Tibial artery (tissue), 4 donors: Measurements from ENCODE around the gene PNMA6E.
"Not testable (repeated sequence)": the region's sequence is repeated elsewhere in the genome, so short reads cannot be mapped to it uniquely, and the experiment has no call there.

Experiments
- DNase-seq, 2 donors: peaks; one replicate each; pipeline ENCODE4 v3.0.0-alpha.2; 2019
- H3K27ac ChIP-seq, 2 donors: fragments of 200-600 bp; sonication (generic) in 1 of 2; 1 replicate in 1 of 2; 2 replicates in 1 of 2; pipeline ENCODE4 v1.5.1; 2018 to 2019; ENCODE audit warnings: mild to moderate bottlenecking in 1 of 2
- H3K27me3 ChIP-seq, 2 donors: fragments of 200-600 bp; sonication (generic) in 1 of 2; one replicate each; pipeline versions ENCODE4 v1.5.1 to v1.6.0; 2016 to 2019
- H3K36me3 ChIP-seq, 3 donors: fragments of 200-600 bp; sonication (generic) in 2 of 3; one replicate each; pipeline ENCODE4 v1.5.1; 2016 to 2019; ENCODE audit warnings: mild to moderate bottlenecking in 2 of 3
- H3K4me1 ChIP-seq, 4 donors: fragments of 200-600 bp; sonication (generic) in 2 of 4; 1 replicate in 3 of 4; 2 replicates in 1 of 4; pipeline ENCODE4 v1.5.1; 2016 to 2019
- H3K4me3 ChIP-seq, 2 donors: fragments of 200-600 bp; sonication (generic) in 1 of 2; 1 replicate in 1 of 2; 2 replicates in 1 of 2; pipeline ENCODE4 v1.5.1; 2018 to 2019; ENCODE audit warnings: mild to moderate bottlenecking in 2 of 2
- H3K9me3 ChIP-seq, 3 donors: fragments of 200-600 bp; sonication (generic) in 1 of 3; one replicate each; pipeline ENCODE4 v1.5.1; 2016 to 2019
- intact Hi-C: fragments of 100-400 bp; cut with DNase I; formaldehyde crosslinking; loops from one replicate; pipeline ENCODE4 v1.15.0; 2023; ENCODE audit warnings: low total_unique reads
- TF ChIP-seq, protein P1 (sequence below), 2 experiments: fragments of 200-600 bp in 1 of 2; fragments of 450-650 bp in 1 of 2; IDR thresholded peaks; one replicate each; pipeline ENCODE4 v1.5.1; 2017 to 2019; ENCODE audit warnings: antibody characterized with exemption in 2 of 2, mild to moderate bottlenecking in 1 of 2, moderate library complexity in 1 of 2

PNMA6E gene

DNA sequence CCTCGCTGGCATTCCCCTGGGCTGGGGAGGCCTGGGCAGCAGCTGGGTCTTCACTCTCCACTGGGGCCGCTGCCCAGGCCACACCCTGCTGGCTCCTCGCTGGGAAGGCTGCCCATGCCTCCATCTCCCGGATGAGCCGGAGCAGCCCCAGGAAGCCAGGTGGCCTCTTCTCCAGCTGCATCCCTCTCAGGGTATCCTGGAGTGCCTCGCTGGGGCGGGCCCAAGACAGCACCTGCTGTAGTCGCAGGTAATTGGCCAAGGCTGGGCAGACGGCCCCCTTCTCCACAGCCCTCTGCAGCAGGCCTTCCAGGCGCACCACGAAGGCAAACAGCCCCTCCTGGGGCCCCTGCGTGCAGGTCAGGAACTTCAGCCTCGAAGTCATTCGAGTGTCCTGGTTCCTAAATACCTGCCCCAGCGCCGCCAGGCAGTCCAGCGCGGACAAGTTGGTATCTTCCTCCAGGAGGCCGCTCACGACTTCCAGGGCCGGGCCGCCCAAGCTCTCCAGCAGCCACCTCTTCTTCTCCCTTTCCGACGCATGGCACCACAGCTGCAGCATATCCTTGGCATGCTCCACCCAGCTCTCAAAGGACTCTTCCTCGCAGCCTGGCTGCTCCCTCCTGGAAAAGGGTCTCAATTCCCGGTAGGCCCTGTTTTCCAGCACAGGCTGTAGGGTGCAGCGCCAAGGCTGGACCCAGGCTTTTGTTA lies 3.7 kb downstream of the PNMA6E start:
- intact Hi-C loops = no loop called here
- no peak overlapping the region for H3K4me3 ChIP-seq
- no peaks in the 10 kb centered on the region for H3K9me3 ChIP-seq
- H3K27ac ChIP-seq = no peak overlapping the region
- no peak for DNase-seq
- no peaks in the 10 kb centered on the region for H3K36me3 ChIP-seq
- H3K27me3 ChIP-seq = peaks cover 0 to 16% of the 10 kb centered on the region in 2 donors
- no peaks in the 10 kb centered on the region for H3K4me1 ChIP-seq
- TF ChIP-seq, protein P1, sequence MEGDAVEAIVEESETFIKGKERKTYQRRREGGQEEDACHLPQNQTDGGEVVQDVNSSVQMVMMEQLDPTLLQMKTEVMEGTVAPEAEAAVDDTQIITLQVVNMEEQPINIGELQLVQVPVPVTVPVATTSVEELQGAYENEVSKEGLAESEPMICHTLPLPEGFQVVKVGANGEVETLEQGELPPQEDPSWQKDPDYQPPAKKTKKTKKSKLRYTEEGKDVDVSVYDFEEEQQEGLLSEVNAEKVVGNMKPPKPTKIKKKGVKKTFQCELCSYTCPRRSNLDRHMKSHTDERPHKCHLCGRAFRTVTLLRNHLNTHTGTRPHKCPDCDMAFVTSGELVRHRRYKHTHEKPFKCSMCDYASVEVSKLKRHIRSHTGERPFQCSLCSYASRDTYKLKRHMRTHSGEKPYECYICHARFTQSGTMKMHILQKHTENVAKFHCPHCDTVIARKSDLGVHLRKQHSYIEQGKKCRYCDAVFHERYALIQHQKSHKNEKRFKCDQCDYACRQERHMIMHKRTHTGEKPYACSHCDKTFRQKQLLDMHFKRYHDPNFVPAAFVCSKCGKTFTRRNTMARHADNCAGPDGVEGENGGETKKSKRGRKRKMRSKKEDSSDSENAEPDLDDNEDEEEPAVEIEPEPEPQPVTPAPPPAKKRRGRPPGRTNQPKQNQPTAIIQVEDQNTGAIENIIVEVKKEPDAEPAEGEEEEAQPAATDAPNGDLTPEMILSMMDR (IDR thresholded peaks at IDR 0.05) = no peak

DNA sequence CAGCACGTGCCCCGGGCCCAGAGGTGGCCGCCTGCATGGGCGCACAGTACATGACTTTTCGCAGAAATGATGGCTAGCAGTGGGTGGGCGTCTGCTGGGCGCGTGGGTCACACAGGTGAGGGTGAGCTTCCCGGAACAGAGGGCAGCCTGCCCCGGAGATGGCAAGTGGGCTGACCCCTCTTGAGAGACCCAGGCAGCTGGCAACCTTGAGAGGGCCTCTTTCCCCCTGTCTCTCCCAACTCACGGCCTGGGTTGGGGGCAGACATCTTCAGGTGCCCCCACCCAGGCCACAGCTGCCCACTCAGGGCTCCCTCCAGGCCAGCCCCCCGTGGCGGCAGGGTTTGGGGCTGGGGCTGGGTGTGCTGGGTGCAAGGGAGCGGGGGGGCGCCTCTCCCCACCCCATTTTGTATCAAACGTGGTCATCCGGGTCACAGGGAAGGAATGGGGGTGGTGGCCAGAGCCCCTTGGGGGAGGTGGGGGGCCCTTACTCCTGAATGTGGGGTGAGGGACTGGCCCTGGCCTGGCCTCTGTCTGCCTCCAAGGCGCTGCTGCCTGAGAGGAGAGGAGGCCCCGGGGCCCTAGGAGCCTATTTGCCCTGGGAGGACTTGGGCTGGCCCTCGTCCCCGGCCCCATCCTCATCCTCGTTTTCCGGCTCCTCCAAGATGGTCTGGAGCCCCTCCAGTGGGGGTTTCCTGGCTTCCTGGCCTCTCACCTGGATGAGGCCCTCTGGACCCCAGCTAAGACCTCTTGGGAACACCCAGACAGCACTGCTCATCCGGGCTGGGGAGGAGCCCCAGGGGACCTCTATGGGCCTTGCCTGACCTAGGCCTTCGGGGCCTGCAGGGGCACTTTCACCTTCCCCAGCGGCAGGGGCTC lies 4.6 kb downstream of the PNMA6E start:
- H3K36me3 ChIP-seq = no peaks in the 10 kb centered on the region
- TF ChIP-seq, protein P1 (IDR thresholded peaks at IDR 0.05) = no peak
- no peak overlapping the region for H3K27ac ChIP-seq
- H3K27me3 ChIP-seq = peaks cover 0 to 16% of the 10 kb centered on the region in 2 donors
- no peak for DNase-seq
- H3K4me3 ChIP-seq = no peak overlapping the region
- H3K4me1 ChIP-seq = no peaks in the 10 kb centered on the region
- intact Hi-C loops = no loop called here
- no peaks in the 10 kb centered on the region for H3K9me3 ChIP-seq

- H3K27ac ChIP-seq = no peak overlapping the region
- TF ChIP-seq, protein P1 (IDR thresholded peaks at IDR 0.05) = no peak
- H3K27me3 ChIP-seq = peaks cover 0 to 16% of the 10 kb centered on the region in 2 donors
- no peak for DNase-seq
- intact Hi-C loops = no loop called here
- H3K4me1 ChIP-seq = no peaks in the 10 kb centered on the region
- no peak overlapping the region for H3K4me3 ChIP-seq
- no peaks in the 10 kb centered on the region for H3K36me3 ChIP-seq
- no peaks in the 10 kb centered on the region for H3K9me3 ChIP-seq
These were observed 5.4 kb downstream of the PNMA6E start for GRCh38 chrX:153395613-153396319.

- H3K36me3 ChIP-seq = no peaks in the 10 kb centered on the region
- DNase-seq = no peak
- H3K27me3 ChIP-seq = peaks cover 0 to 13% of the 10 kb centered on the region in 2 donors
- H3K9me3 ChIP-seq = no peaks in the 10 kb centered on the region
- intact Hi-C loops = no loop called here
- H3K27ac ChIP-seq = no peak overlapping the region
- TF ChIP-seq, protein P1 (IDR thresholded peaks at IDR 0.05) = no peak
- H3K4me1 ChIP-seq = no peaks in the 10 kb centered on the region
- no peak overlapping the region for H3K4me3 ChIP-seq
These were observed 6.5 kb downstream of the PNMA6E start for GRCh38 chrX:153394612-153395011.

DNA sequence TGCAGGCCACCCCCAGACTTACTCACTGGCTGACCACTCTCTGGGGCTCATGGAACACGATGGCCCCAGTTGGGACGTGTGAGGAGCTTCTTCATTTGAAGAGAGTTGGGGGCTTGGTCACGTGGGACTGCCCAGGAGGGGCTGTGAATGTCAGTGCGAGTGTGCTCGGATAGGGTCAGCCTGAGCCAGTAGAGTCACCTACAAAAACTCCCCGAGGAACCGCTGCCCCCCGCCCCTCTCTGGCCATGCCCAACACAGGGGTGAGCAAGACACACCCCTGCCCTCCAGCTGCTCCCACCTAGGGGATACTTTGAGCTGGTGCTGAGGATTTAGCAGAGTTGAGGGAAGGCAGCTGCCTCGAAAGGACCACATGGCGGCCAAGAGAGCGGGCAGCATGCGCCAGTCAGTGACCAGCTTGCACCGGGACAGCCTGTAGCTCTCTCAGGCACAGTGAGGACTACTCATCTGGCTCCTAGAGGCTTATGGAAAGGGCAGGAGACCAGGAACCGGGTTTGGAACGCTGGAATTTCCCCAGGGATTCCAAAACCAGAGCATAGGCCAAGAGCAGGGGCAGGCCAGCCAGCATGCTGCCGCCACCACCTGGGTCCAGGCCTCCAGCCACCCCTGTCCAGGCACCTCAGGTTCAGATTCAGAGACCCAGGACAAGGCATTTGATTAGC lies 8.4 kb downstream of the PNMA6E start:
- no peak for DNase-seq
- no peaks in the 10 kb centered on the region for H3K36me3 ChIP-seq
- no peak overlapping the region for H3K4me3 ChIP-seq
- no peaks in the 10 kb centered on the region for H3K4me1 ChIP-seq
- intact Hi-C loops = no loop called here
- no peak overlapping the region for H3K27ac ChIP-seq
- no peaks in the 10 kb centered on the region for H3K9me3 ChIP-seq
- TF ChIP-seq, protein P1 (IDR thresholded peaks at IDR 0.05) = no peak
- peaks cover 0 to 13% of the 10 kb centered on the region in 2 donors for H3K27me3 ChIP-seq

DNA sequence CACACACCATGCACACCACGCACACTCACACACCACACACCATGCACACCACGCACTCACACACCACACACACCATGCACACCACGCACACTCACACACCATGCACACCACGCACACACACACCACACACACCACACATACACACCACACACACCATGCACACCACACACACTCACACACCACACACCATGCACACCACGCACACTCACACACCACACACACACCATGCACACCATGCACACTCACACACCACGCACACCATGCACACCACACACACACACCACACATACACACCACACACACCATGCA lies 11.7 kb downstream of the PNMA6E start:
- H3K27me3 ChIP-seq, DNase-seq, H3K4me1 ChIP-seq, H3K27ac ChIP-seq, H3K36me3 ChIP-seq, H3K4me3 ChIP-seq, intact Hi-C loops, H3K9me3 ChIP-seq: not testable (repeated sequence)
